Measurements from ENCODE around the gene SLC22A3.

- TF ChIP-seq CTCF (conservative IDR thresholded peaks at IDR 0.05 in 1 of 2, IDR thresholded peaks at IDR 0.05 in 1 of 2; ENCODE audit: extremely low read depth in 1 of 2, insufficient read depth in 1 of 2, low read depth in 1 of 2, low read length in 2 of 2) (no peak), EZH2 (IDR thresholded peaks at IDR 0.05; ENCODE audit: borderline replicate concordance, low read length) (no peak)
Measured at GRCh38 chr6:160388922-160389321, 40.7 kb downstream of the SLC22A3 start.

All from mammary epithelial cell (primary cell).